SK-N-SH (cell line): ENCODE data around the gene VCAN.

Experiments used
- CTCF ChIP-seq: fragments of 200-600 bp; sonication (generic); IDR thresholded peaks from 2 replicates; pipeline ENCODE4 v1.6.1; 2017; ENCODE audit warnings: antibody characterized with exemption, mild to moderate bottlenecking, moderate library complexity
- EP300 ChIP-seq, 2 experiments: IDR thresholded peaks; 2 replicates each; pipeline versions ENCODE4 v1.4.0 to v1.6.1; 2012; ENCODE audit warnings: borderline replicate concordance in 1 of 2, low read depth in 1 of 2, low read length in 1 of 2
- GABPA ChIP-seq: IDR thresholded peaks from 2 replicates; pipeline ENCODE4 v1.4.0; 2012; ENCODE audit warnings: low read depth, mild to moderate bottlenecking
- NFIC ChIP-seq: IDR thresholded peaks from 2 replicates; pipeline ENCODE4 v1.4.0; 2012; ENCODE audit warnings: borderline replicate concordance
- NRF1 ChIP-seq: IDR thresholded peaks from 2 replicates; pipeline ENCODE4 v1.6.1; 2012; ENCODE audit warnings: low read depth, mild to moderate bottlenecking, low read length
- RAD21 ChIP-seq: IDR thresholded peaks from 2 replicates; pipeline ENCODE4 v1.6.1; 2012; ENCODE audit warnings: mild to moderate bottlenecking, low read length
- RFX5 ChIP-seq: IDR thresholded peaks from 2 replicates; pipeline ENCODE4 v1.6.1; 2012; ENCODE audit warnings: mild to moderate bottlenecking, improper control_type of control experiment, low read length
- SIN3A ChIP-seq: IDR thresholded peaks from 2 replicates; pipeline ENCODE4 v1.6.1; 2012; ENCODE audit warnings: low read depth, mild to moderate bottlenecking, low read length, moderate library complexity, borderline replicate concordance
- TAF1 ChIP-seq: IDR thresholded peaks from 2 replicates; pipeline ENCODE4 v1.6.1; 2012; ENCODE audit warnings: low read depth, mild to moderate bottlenecking, low read length, moderate library complexity, borderline replicate concordance
- TCF12 ChIP-seq: IDR thresholded peaks from 2 replicates; pipeline ENCODE4 v1.4.0; 2012
- USF2 ChIP-seq: fragments of 150-350 bp; IDR thresholded peaks from 2 replicates; pipeline ENCODE4 v1.6.1; 2017; ENCODE audit warnings: antibody characterized with exemption, low read length, low read depth, borderline replicate concordance
- YY1 ChIP-seq: IDR thresholded peaks from 2 replicates; pipeline ENCODE4 v1.4.0; 2012; ENCODE audit warnings: low read depth, mild to moderate bottlenecking

GRCh38 chr5:83518319-83519061 is 46.9 kb downstream of the VCAN start:
- TF ChIP-seq CTCF (no peak), NRF1 (no peak), SIN3A (no peak), YY1 (no peak), TCF12 (no peak), RAD21 (no peak), EP300 (IDR thresholded peaks at IDR 0.05; ENCODE audit: borderline replicate concordance in 1 of 2, low read depth in 1 of 2, low read length in 1 of 2) (0 out of 4 replicates have a peak, but pooled peaks of 1 of the 2 experiments have one; percentile 32), NFIC (no peak), GABPA (no peak), USF2 (no peak), TAF1 (no peak), RFX5 (no peak)
